Activated CD8-positive, alpha-beta memory T cell treated with anti-CD3 and anti-CD28 coated beads, Interleukin-2, amount 50 U/mL, for 1 hour (primary cell): ENCODE data around the gene KHDRBS2.
"Not testable (repeated sequence)": the region's sequence is repeated elsewhere in the genome, so short reads cannot be mapped to it uniquely, and the experiment has no call there.

Experiments used
- DNase-seq: peaks from one replicate; pipeline ENCODE4 v3.0.0-alpha.2; 2020; ENCODE audit errors: extremely low read depth

The KHDRBS2 gene

GRCh38 chr6:61868507-61869080, 417.4 kb downstream of the KHDRBS2 start:
- DNase-seq, result no peak

DNA sequence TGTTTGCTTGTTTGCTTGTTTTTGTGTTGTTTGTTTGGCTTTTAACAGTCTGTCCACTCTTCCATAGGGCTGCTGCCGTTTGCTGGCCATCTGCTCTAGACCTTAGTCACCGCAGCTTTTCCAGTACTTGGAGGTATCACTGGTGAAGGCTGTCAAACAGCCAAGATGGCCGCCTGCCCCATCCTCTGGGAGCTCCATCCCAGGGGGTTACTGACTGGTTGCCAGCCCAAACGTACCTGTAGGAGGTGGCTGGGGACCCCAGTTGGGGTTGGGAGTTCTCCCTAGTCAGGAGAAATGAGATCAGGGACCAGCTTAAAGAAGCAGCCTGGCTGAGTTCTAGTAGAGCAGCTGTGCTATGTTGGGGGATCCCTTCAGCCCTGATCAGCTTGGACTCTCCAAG, 418.4 kb downstream of the KHDRBS2 start:
- DNase-seq, result no peak

GRCh38 chr6:61857541-61857940, 428.5 kb downstream of the KHDRBS2 start:
- DNase-seq, result no peak

GRCh38 chr6:61841958-61842357, 444.1 kb downstream of the KHDRBS2 start:
- no peak for DNase-seq

DNA sequence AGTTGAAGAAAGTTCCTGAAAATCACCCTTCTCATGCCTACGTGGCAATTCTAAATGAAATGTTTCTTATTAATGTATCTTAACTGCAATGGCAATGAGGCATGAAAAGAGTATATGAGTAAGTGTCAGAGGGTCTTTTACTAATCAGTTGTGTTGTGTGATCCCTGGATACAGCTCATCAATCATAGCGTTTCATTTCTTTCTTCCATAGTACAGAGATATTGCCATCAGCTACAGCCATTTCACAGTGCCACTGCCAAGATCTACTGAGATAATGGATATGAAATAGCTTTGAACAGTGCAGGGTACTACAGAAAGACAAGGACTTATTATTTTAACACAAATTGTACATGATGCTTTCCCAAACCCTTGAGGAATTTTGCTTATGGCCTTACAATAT, 450.8 kb downstream of the KHDRBS2 start:
- no peak for DNase-seq

DNA sequence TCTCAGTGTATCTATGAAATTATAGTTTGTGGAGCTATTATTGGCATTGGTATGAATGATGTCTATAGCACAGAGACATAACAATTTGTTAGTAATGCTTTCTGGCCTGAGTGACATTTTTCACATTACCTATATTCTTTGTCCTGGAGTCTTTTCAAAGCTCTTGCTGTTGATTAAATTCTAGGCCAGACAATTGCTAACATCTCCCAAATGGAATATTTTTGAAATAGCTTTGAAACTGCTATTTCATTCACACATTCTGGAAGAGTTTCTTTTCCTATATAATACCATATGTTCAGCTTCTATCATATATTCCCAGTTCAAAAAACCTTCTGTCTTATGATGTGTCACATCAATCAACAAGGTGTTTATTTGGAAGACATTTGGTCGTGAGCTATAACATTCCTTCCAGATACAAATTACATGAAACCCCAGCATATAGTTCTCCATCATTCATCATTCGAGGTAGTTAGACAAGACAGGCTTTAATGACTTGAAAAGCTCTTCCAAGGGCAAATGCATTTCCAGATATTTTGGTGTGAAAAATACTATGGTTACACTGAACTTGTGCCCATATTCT, 452.8 kb downstream of the KHDRBS2 start:
- DNase-seq, result no peak

GRCh38 chr6:61817716-61818115, 468.3 kb downstream of the KHDRBS2 start:
- no peak for DNase-seq

GRCh38 chr6:61810047-61810446, 476.0 kb downstream of the KHDRBS2 start:
- no peak for DNase-seq

DNA sequence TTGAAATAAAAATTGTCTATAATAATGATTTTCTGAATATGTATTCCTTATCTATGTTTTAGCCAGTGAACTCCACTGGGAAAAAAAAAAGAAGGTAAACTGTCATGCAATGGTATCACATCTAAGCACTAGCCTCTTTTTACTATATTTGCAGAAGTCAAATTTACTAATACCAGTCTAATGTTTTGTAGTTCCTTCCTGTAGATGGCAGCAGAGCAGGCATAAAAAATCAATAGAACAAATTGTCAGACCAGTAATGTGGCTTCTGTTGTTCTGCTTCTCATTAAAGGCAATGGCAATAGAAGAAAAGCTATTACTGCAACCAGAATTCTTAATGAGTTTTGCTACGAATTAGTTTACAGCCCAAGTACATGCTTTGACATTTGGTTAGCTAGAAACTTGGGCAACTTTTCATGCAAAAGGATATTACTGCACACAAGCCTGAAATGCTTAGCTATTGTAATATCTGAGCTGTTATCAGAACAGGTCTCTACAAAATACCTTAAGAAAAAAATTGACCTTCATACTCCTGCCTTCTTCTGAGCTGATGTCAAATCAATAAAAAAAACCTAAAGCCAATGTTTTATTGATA, 476.9 kb downstream of the KHDRBS2 start:
- DNase-seq, result no peak

DNA sequence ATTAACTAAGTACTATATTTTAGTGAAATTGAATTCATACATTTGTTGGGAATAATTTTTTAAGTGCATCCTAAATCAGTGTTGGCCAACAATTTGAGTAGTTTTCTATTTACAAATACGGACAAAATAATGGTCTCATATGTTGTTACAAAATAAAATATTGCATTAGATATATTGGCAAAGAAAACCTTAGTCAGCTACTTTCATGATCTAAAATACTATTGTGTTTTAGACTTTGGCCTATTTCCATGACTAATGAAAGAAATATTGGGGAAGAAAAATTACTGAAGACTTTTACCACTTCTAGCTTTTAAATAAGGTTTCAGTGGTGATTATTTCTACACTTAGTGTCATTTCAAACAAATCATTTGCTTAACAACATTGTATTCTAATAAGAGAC, 498.0 kb downstream of the KHDRBS2 start:
- DNase-seq, result no peak

GRCh38 chr6:61769446-61769845, 516.6 kb downstream of the KHDRBS2 start:
- not testable (repeated sequence) for DNase-seq

GRCh38 chr6:61755739-61756138, 530.3 kb downstream of the KHDRBS2 start:
- DNase-seq, result no peak

GRCh38 chr6:61751986-61752385, 534.0 kb downstream of the KHDRBS2 start:
- no peak for DNase-seq

DNA sequence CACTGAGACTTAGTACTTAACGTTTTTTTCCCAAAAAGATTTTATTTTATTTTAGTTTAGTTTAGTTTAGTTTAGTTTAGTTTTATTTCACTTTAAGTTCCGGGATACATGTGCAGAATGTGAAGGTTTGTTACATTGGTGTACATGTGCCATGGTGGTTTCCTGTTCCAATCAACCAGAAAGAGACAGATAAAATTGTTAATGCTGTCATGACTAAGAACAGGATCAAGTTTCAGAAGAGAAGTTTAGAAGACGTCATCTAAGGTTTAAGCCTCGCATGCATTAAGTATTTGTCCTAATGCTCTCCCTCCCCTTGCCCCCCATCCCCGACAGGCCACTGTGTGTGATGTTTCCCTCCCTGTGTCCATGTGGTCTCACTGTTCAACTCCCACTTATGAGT, 540.0 kb downstream of the KHDRBS2 start:
- DNase-seq, result no peak

- no peak for DNase-seq
Measured at GRCh38 chr6:61711849-61712248, 574.2 kb downstream of the KHDRBS2 start.

- DNase-seq, result no peak
Measured at GRCh38 chr6:61688165-61688564, 597.9 kb downstream of the KHDRBS2 start.

DNA sequence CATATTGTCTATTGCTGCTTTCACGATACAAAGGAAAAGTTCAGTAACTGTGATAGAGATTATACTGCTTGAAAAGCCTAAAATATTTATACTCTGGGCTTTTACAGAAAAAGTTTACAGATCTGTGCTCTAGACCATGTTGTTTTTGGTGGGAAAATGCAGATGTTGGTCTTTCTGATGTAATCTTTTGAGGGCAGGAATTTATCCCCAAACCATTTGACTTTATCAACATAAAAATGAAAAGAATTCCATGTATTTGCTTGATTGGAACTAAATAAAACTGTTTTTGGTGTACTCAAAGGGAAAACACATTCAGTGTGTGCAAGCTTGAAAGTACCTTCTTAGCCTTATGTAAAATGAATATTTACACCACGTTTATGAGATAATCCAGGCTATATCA, 603.5 kb downstream of the KHDRBS2 start:
- no peak for DNase-seq

DNA sequence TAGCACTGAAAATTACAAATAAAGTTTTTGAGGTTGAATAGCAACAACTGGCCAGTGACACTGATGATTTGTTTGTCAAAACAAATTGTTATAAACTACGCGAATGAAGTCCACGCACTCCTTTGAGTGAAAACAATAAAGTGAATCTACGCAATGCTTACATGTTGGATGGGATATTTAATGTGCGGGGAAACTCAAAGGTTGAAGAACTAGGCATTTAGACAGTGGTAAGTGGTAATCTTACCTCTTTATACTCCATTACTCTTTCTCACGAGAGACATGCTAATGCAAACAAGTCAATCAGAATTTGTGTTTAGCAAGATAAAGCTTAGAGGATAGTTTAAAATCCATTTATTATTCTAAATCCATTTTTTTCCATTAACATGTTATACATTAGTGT, 606.4 kb downstream of the KHDRBS2 start:
- DNase-seq, result no peak

DNA sequence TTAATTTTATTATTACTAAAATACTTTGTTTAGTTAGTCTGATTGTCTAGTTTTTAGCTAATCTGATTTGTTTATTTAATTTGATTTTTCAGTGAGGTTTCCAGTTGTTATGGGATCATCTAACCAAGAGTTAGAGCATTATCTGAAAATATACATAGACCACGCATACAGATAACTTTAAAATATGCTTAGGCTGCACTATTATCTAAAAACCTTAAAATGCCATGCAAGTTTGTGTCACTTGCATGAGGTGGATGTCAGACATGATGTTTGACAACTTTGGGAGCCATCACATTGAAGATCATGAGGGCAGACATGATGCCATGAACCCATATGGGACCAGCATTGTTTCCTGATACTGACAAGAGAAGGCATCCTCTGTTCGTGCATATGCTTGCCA, 610.3 kb downstream of the KHDRBS2 start:
- no peak for DNase-seq

- no peak for DNase-seq
Measured at GRCh38 chr6:61649845-61650244, 636.2 kb downstream of the KHDRBS2 start.

DNA sequence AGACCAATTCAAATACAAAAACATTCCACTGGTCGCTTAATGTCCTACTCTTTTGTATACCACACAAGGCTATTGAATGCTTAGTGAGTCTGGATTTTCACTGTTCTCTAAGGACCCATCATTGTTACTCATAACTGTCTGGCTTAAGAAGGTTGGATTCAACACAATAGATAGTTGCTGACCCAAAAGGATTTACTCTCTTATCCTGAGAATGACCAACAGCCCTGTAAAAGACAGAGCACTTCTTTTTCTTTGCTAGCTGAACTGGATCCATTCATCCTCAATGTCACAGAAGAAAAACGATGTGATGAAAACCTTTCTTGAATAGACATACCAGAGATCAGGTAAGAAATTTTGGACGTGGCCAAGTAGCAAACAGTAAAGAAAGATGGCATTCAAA, 645.6 kb downstream of the KHDRBS2 start:
- no peak for DNase-seq
